ENCODE data around the gene LRP10.

Gene LRP10

GRCh38 chr14:22919601-22919921 lies 48.0 kb downstream of the LRP10 start:
- DNase-seq = no peak

- DNase-seq = no peak
Observed at GRCh38 chr14:22920697-22921096, 49.2 kb downstream of the LRP10 start.

GRCh38 chr14:22922294-22922693 lies 50.8 kb downstream of the LRP10 start:
- no peak for DNase-seq

GRCh38 chr14:22923746-22924145 lies 52.2 kb downstream of the LRP10 start:
- DNase-seq = no peak

GRCh38 chr14:22925513-22925912 lies 54.0 kb downstream of the LRP10 start:
- DNase-seq = no peak

DNA sequence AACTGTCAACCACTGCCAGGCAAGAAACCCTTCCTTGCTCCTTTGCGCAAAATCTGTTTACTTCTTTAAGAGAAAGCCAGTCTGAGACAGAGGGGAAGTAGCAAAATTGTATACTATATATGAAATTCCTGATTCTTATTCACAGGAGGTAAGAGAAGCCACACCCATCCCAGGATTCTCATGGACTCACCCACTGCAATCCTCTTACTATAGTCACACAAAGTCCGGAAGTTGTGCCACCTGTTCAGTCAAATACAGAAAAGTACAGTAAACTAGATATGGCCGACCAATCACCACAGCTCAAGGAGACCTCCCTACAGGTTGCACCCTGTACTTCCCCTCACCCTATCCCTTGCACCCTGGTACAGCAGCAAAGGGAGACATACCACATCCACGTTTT lies 54.8 kb downstream of the LRP10 start:
- no peak for DNase-seq

GRCh38 chr14:22928237-22929103 lies 56.9 kb downstream of the LRP10 start:
- no peak for DNase-seq

DNA sequence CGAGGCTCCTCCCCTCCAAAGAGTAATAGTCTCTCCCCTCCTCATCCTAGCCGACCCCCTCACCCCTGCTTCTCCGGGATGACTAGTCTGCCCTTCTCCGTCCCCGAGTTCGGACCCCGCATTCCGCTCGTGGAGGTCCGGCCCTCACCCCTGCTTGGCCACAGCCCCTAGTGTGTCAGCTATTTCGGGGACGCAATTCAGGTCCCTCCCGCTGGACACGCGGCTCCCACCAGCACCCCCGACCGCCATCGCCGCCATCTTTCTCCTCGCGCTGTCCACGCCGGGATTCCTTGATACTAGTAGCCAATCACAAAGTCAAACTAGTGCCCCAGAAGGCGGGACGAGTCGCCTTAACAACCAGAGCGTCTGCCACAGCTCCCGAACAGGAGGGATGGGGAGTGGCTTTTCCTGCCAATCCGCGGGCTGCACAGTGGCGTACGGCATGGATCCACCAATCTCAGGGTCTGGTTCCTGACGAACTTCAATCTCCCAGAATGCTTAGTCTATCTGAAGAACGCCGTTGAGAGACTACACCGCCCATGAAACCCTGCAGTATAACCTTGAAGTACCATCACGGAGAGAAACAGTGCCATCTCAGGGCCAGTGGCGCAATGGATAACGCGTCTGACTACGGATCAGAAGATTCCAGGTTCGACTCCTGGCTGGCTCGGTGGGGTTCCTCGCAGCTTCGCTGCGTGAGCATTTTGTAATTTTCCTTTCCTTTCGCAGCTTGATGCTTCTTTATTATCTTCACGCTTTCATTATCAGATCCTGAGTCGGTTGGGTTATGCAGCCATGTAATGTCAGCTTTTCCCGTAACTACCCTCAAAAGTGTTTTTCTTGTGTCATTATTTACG lies 57.8 kb downstream of the LRP10 start, which contains the start of gene PRMT5:
TSS of gene PRMT5 (minus strand) at position 273 of the 857 bp plus-strand sequence. CDS start at position 258, 15 bp downstream.
- DNase-seq = peak; percentile 98 to 100 (median 99)

GRCh38 chr14:22929961-22930364 lies 58.4 kb downstream of the LRP10 start:
- no peak for DNase-seq
